Measurements from ENCODE around the gene ERBB2.

Gene ERBB2

DNA sequence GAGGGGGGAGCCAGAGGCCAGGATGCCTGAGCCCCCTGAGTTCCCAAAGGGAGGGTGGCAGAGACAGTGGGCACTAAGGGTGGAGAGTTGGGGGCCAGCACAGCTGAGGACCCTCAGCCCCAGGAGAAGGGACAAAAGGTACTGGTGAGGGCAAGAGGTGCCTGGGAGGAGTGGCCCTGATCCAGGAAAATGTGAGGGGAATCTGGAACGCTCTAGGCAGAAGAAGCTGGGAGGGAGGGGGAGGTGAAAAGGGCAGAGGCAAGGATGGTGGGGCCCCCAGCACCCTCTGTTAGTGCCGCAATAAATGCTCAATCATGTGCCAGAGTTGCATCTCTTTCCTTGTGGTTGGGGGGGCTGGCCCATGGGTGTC, 33.6 kb upstream of the ERBB2 start:
- DNase-seq: no peak

DNA sequence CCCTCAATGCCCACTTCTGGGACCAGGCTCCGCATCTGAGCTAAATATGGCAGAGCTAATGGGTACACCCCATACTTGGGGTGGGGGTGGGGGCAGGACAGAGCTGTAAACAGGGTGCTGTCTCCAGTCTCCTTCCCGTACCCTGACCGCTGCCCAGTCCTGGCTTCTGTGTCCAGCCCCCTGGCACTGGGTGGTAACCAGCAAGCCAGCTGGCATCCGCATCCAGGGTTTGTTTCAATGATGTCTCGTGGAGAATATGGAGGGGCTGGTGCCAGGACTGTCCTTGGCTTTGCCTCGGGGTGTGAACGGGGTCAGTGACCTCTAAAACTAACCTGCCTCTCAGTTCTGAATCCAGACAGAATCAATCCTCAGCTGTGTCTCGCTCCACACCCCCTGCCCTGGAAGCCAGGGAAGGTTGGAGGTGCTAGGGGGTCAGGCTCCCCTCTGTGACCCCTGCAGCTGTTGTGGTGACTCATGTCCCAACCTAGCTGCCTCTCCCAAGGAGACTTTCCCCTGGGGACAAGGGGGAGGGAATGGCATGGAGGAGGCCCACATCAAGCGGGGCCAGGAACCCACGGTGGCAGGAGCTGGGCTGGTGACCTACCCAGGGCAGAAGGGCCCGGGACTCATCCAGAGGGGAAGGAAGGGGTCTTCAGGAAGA, 33.1 kb upstream of the ERBB2 start:
- no peak for DNase-seq

DNA sequence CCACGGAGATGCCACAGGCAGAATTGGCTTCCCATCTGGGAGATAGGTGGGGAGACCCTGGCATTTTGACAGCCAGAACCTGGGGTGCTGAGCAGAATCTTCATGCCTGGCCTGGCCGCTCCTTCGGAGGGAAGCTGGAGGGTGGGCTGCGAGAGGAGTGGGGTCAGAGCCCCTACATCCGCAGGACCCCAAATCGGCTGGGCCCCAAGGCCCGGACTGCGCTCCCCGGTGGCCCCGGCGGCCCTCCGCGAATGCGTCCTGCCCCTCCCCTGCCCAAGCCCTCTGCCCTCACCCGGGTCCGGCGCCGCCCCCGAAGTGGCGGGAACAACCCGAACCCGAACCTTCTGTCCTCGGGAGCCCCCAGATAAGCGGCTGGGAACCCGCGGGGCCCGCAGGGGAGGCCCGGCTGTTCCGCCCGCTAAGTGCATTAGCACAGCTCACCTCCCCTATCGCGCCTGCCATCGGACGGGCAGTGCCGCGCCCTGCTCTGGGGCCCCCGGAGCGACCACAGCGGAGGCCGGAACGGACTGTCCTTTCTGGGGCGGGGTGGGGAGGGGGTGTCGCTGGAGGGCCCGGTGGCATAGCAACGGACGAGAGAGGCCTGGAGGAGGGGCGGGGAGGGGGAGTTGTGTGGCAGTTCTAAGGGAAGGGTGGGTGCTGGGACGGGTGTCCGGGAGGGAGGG, 32.5 kb upstream of the ERBB2 start:
- no peak for DNase-seq

- no peak for DNase-seq
These were observed 31.6 kb upstream of the ERBB2 start, which contains the start of gene PNMT for GRCh38 chr17:39667945-39668924. TSS of gene PNMT (plus strand) at chr17:39668453. CDS start at chr17:39668476, 23 bp downstream.

DNA sequence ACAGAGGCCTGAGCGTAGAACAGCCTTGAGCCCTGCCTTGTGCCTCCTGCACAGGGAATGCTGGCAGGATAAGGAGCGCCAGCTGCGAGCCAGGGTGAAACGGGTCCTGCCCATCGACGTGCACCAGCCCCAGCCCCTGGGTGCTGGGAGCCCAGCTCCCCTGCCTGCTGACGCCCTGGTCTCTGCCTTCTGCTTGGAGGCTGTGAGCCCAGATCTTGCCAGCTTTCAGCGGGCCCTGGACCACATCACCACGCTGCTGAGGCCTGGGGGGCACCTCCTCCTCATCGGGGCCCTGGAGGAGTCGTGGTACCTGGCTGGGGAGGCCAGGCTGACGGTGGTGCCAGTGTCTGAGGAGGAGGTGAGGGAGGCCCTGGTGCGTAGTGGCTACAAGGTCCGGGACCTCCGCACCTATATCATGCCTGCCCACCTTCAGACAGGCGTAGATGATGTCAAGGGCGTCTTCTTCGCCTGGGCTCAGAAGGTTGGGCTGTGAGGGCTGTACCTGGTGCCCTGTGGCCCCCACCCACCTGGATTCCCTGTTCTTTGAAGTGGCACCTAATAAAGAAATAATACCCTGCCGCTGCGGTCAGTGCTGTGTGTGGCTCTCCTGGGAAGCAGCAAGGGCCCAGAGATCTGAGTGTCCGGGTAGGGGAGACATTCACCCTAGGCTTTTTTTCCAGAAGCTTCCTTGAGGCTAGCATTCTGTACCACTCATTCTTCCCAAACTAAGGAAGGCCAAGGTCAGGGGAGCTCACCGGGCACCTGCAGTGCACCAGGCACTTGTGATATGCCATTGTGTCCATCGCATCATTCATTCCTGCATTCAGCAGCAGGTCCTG, 29.7 kb upstream of the ERBB2 start:
- DNase-seq: no peak

DNA sequence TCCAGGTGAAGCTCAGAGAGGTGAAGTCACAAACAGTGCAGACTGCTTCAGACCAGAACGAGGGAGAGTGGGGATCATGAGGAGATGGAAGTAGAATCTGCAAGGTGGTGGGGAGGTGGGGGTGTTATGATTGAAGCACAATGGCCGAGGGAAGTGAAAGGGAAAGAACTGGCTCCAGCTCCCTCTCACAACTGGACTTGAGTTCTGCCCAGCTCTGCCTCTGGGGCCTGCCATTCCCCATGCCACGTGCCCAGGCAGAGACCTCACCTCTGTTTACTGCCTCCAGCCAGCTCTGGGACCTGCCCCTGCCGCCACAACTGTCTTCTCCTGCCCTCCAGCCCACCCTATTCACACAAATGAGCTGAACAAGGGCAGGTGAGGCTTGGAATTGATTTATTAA, 29.1 kb upstream of the ERBB2 start:
- DNase-seq: no peak

- no peak for DNase-seq
These were observed 28.0 kb upstream of the ERBB2 start for GRCh38 chr17:39671651-39672521.

GRCh38 chr17:39672522-39673334, 27.1 kb upstream of the ERBB2 start:
- no peak for DNase-seq

DNA sequence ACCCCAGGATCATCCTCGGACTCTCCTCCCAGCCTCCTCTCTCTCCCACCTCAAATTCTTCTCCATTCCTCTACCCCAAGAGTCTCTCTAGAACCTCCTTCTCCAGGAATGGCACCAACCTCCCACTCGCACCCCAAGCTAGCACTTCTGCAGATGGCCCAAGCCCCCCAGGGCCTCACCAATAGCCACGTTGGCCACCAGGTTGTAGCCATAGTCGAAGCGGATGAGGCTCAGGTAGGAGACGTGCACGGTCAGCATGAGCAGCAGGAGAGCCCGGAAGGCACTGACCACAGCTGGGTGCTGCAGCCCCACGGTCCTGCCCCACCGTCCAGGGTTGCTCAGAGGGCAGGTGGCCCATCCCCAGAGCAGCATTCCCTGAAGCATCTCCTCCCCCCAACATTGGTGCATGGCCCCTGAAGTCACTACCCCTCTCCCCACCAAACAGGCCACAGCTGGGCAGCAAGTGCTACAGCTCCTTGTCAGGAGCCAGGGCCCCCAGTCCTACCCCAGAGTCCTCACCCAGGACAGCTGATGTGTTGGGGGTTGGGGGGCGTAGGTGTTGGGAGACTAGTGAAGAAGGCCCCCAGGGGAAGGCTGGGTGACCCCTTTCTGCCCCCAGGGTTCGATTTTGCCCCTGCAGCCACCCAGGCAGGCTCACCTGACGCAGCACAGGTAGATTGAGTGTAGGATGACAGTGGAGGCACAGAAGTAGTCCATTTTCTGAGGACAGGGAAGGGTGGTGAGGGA, 26.4 kb upstream of the ERBB2 start:
- no peak for DNase-seq

DNA sequence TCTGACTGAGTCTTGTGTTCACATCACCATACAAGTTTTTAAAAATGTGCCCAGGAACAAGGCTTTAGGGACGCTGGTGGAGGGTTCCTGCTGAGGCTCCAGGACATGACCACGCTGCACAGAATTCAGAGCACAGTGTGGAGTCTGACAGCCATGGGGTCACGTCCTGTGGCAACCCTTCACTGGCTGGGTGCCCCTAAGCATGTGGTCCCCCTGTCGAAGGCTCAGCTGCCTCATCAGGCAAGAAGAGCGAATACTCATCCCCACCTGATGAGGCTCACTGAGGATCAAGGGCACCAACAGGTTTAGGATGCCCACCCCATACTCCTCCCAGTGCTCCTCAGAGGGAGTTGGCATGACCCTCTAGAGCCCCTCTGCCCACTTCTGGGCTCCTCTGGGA, 25.7 kb upstream of the ERBB2 start:
- no peak for DNase-seq

GRCh38 chr17:39674702-39675389, 25.0 kb upstream of the ERBB2 start:
- DNase-seq: no peak

DNA sequence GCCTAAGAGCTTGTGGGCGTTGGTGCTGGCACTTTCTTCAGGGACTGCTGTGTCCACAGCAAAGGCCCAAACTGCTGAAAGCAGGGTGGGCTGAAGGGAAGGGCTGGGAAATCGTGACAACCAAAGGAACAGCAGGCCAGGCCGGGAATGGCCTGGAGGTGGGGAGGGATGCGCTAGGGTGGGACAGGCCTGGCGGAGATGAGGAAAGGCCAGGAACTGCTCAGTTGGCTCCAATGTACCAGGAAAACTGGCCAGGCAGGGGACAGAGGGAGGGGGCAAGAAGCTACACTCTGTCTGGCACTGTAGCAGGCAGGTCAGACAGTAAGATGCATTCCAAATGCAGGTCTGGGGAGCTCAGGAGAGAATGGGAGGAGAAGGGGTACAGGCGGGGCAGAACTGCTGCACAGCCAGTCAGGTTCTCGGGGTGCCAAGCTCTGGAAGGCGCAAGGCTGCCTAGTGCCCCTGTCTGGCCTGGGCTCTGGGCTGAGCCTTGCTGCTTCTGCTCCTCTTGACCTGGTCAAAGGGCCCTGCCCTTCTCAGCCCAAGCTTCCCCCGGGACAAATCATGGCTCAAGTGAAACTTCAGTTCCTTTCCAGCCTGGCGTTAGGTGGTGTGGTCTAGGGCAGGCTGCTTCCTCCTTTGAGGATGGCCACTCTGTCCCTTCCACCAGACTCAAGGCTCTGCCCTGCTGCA, 24.3 kb upstream of the ERBB2 start:
- DNase-seq: no peak

DNA sequence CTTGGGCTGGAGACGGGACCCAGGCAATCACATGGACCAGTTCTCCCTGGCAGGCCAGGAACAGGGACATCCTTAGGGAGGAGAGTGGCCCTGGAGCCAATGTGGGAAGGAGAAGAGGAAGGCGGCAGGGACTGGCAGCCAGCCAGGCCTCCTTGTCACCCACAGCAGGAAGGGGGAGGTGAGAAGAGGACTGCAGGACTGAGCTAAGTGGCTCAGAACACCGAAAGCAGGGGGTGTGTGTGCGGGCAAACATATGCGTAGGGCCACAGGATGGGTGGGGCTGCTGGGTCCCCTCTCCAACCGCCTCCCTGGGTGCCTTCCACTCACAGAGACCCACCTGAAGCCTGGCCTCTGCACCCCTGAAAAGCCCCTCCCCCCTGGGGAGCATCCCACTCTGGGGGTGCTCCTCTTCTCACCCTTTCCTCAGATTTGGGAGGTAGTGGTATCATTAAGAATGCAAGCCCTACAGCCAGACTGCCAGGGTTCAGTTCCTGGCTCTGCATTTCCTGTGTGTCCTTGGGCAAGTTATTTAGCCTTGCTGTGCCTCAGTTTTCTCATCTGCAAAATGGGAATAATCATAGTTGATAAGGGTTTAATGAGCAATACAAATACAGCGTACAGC, 23.6 kb upstream of the ERBB2 start:
- DNase-seq: no peak

- DNase-seq: no peak
These were observed 22.8 kb upstream of the ERBB2 start for GRCh38 chr17:39677072-39677471.

DNA sequence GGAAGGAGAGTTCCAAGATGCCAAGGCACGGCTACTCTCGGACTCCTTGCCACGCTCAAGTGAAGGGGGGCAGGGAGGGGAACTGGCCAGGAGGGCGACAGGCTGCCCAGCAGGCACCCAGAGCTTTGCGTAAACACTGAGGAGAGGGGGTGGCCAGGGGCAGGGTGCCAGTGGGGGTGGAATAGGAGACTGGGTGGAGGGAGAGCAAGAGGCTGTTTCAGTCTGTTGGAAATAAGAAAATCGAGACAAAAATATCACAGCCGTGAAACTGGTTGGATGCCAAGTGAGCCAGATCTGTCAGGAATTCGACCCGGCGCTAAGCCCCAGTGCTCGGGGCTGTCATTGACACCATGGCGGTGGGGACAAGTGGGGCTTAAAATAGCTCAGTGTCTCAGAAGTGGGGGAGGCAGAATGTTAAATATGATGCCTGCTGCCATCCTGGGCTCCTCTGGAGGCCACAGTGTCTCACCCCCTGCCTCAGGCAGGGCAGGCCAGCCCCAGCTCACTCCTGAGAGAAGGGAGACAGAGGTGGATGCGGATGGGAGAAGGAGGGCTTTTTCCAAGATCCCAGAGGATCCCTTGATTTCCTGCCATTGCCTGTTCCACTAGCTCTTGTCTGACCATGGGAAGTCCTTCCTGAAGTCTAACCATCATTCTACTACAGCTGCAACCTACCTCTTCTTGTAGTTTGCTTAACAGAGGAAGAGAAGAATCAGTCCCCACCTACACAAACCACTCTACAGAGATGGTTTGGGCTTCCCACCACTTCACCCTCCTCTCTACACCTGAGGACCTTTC, 22.1 kb upstream of the ERBB2 start:
- DNase-seq: no peak

- no peak for DNase-seq
These were observed 21.3 kb upstream of the ERBB2 start for GRCh38 chr17:39678340-39679116.
